CD1c-positive myeloid dendritic cell (primary cell): Measurements from ENCODE around the gene OR9I1.

ENCODE experiments used
- DNase-seq: peaks from one replicate; pipeline ENCODE4 v3.0.0-alpha.2; 2016; ENCODE audit errors: extremely low spot score

The OR9I1 gene

GRCh38 chr11:58125469-58125868 lies at the start of gene OR9I1:
OR9I1 (minus strand) TSS chr11:58125530; CDS start chr11:58119444, 6,086 bp downstream.
- no peak for DNase-seq

DNA sequence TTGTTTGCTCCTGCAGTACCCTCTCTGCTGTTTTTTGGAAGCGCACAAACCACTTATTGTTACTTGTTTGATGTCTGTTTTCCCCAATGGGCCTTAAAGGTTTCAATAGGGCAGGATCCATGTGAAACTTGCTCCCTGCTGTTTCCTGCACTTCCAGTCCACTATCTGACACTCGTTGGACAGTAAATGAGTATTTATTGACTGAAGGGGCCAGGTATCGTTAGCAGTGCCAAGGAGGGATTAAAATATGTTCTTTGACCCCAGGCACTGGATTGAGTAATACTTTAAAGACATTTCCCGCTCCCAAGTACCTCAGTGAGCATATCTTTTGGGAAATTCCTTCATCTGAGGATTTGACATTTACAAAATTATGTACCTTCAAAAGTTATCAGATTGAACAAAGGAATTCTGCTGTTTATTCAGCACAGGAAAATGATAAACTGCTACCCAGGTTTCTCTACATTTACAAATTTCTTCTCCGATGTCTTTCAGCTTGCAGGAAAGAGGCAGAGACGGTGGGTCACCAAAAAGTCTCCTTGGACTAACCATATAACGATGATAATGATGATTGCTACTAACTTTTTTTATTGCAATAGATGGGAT lies 40.3 kb upstream of the OR9I1 start:
- DNase-seq = no peak

DNA sequence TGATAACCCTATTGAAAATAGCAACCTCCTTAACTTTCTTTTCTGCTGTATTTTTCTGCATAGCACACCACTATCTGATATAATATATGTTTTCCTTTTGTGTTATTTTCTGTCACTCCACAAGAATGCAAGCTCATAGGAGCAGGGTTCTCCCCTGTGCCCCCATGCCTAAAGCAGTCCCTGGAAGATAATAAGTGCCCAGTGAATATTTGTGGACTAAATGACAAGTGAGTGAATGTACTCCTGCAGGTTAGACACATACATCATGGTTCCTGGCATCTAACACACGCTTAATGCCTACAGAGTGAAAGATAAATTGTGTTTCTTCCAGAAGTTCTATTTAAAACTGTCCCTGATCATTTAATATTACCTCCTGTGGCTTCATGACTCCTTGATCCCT lies 39.7 kb upstream of the OR9I1 start:
- DNase-seq = no peak

- no peak for DNase-seq
Observed at GRCh38 chr11:58164389-58164788, 39.1 kb upstream of the OR9I1 start.

- no peak for DNase-seq
Observed at GRCh38 chr11:58152781-58153180, 27.5 kb upstream of the OR9I1 start.

DNA sequence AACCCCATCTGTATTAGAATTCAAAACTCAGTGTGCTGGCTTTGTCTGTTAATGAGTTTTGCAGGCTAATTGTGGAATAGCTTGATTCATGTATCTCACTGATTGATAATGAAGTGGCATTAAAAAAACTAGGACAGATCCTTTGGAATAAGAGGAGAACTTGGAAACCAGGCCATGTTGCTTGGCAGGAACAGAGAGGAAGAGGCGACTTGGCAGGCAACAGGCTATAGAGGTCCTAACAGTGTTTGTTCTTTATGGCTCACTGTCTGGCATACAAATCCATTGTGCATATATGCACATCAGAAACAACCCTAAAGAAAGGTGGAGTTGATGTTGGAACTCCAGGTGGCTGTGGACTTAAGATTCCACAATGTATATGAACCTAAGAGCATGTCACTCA lies 17.4 kb upstream of the OR9I1 start:
- DNase-seq = no peak

DNA sequence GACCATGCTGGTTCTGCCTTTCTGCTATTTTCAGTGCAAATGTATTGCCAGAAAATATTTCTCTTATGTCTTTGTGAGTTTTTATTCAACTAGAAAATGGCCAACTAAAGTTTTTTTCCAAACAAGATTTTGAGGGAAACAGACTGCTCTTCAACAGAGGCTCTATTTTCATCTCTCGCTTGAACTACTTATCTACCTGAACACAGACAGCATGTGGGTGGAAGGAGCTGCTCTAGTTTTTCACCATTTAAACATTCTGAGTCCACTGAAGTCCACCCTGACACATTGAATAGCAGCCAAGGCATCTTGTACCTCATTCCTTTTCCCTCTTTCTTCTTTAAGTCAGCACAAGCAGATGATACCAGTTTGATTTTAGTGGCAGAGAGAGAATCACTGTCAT lies 9.8 kb upstream of the OR9I1 start:
- DNase-seq = no peak

GRCh38 chr11:58134151-58134550 lies 8.8 kb upstream of the OR9I1 start:
- DNase-seq = no peak

DNA sequence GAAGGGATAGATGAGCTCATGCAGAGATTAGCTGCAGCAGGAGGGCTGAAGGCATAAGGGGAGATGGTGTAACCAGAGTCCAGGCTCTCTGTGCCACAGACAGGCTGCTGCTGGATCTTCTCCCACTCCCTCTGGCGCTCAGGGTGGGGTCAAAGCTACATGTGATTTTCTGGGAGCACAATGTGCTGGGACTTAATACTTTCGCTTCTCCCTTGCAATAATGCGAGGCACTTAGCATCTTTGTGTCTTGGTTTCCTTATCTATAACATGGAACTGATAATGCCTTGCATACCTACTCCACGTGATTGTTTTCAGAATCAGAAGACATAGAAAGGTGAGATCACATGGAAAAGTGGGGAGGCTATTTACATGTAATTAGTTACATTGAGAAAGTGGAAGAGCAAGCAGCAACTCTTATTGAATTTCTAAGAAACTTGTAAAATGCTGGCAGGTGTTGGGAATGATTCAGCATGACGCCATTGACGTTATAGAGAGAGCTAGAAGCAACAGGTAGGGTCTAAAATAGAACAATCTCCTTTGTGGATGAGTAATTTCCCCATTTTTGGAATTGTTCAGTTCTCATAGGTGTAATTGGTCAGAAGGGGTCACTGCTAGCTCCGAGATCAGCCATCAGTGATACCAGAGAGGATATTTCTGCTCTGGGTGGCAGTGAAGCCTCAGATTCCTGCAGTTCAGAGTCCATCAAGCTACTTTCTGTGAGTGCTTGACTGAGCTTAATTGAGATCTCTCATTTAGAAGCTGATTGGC lies 8.2 kb upstream of the OR9I1 start:
- DNase-seq = no peak

- no peak for DNase-seq
Observed at GRCh38 chr11:58127350-58127749, 2.0 kb upstream of the OR9I1 start.

DNA sequence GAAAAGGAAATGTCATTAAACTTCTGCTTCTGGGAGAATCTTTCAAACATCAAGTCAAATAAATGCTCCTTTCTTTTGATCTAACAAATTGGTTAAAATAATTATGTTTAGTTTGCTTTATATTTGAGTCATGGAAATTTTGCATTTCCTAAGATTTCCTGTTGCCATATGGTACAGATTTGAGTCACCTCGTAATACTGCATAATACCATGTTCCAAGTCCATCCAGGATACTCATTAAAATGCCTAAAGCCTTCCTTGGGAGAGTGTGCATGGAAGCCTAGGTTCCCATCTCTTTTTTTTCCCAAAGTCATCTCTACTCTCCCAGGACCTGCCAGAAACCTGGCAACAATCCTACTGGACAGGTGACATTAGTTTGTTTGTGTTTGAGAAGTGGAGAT lies 4.2 kb downstream of the OR9I1 start:
- no peak for DNase-seq

DNA sequence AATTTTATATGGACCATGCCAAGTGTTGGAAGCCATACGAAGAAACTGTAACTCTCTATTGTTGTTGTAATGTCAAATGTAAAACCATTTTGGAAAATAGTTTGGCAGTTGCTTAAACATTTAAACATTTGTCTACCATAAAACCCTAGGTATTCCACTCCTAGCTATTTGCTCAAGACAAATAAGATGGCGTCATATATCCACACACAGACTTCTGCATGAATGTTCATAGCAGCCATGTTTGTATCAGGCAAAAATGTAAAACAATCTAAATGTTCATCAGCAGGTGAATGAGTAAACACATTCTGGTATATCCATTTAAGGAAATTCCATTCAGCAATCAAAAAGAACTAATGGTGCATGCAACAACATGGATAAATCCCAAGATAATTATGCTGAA lies 27.9 kb downstream of the OR9I1 start:
- DNase-seq = no peak

DNA sequence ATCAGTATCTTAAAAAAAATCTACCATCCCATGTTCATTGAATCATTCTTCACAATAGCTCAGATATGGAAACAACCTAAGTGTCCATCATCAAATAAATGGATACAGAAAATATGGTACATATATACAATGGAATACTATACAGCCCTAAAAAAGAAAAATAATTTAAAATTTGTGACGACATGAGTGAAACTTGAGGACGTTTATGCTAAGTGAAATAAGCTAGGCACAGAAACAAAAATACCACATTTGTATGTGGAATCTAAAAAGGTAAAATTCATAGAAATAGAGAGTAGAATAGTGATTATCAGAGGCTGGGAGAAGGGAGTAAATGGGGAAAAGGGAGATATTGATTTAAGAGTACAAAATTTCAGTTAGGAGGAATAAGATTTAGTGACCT lies 38.8 kb downstream of the OR9I1 start:
- no peak for DNase-seq

DNA sequence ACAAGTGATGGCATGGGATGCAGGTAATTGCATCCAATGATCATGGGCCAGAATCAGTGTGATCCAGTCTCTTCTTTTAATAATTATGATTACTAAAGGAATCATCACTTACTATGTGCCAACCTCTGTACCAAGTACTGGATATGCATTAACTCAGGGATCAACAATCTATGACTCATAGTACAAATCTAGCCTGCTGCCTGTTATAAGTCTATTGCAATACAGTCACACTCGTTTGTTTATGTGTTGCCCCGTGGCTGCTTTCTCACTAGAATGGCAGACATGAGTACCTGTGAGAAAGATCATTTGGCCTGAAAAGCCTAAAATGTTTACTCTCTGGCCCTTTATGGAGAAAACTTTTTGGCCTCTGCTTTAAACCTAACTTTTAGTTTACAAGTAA lies 49.5 kb downstream of the OR9I1 start:
- DNase-seq = no peak

GRCh38 chr11:58070585-58070984 lies 54.7 kb downstream of the OR9I1 start:
- DNase-seq = no peak

GRCh38 chr11:58068655-58069054 lies 56.7 kb downstream of the OR9I1 start:
- no peak for DNase-seq

- DNase-seq = no peak
Observed at GRCh38 chr11:58067685-58068084, 57.6 kb downstream of the OR9I1 start.
